Measurements from ENCODE around the gene TTYH1. TPM values are rescaled to one million over a fixed set of nuclear protein-coding genes. Genes with fewer than 3 reads are reported as not detected.
"Not testable (repeated sequence)": the region's sequence is repeated elsewhere in the genome, so short reads cannot be mapped to it uniquely, and the experiment has no call there.

Gene TTYH1
- total RNA-seq, 1 donor from 2014 or later, result not detected

- no peak overlapping the region for H3K27ac Mint-ChIP-seq (ENCODE audit: unreplicated experiment)
- H3K4me1 Mint-ChIP-seq (ENCODE audit: low read depth), result no peaks in the 10 kb centered on the region
- DNase-seq (ENCODE audit: low spot score), result no peak
- no peak overlapping the region for H3K4me3 Mint-ChIP-seq (ENCODE audit: unreplicated experiment)
- H3K27me3 Mint-ChIP-seq (ENCODE audit: low read depth), result peaks cover 7% of the 10 kb centered on the region
- TF ChIP-seq, protein P1, sequence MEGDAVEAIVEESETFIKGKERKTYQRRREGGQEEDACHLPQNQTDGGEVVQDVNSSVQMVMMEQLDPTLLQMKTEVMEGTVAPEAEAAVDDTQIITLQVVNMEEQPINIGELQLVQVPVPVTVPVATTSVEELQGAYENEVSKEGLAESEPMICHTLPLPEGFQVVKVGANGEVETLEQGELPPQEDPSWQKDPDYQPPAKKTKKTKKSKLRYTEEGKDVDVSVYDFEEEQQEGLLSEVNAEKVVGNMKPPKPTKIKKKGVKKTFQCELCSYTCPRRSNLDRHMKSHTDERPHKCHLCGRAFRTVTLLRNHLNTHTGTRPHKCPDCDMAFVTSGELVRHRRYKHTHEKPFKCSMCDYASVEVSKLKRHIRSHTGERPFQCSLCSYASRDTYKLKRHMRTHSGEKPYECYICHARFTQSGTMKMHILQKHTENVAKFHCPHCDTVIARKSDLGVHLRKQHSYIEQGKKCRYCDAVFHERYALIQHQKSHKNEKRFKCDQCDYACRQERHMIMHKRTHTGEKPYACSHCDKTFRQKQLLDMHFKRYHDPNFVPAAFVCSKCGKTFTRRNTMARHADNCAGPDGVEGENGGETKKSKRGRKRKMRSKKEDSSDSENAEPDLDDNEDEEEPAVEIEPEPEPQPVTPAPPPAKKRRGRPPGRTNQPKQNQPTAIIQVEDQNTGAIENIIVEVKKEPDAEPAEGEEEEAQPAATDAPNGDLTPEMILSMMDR (IDR thresholded peaks at IDR 0.05), result no peak
- no peaks in the 10 kb centered on the region for H3K36me3 Mint-ChIP-seq (ENCODE audit: low read depth)
- H3K9me3 Mint-ChIP-seq (ENCODE audit: low read depth), result no peaks in the 10 kb centered on the region
These were observed 41.3 kb upstream of the TTYH1 start for GRCh38 chr19:54373781-54374631.

DNA sequence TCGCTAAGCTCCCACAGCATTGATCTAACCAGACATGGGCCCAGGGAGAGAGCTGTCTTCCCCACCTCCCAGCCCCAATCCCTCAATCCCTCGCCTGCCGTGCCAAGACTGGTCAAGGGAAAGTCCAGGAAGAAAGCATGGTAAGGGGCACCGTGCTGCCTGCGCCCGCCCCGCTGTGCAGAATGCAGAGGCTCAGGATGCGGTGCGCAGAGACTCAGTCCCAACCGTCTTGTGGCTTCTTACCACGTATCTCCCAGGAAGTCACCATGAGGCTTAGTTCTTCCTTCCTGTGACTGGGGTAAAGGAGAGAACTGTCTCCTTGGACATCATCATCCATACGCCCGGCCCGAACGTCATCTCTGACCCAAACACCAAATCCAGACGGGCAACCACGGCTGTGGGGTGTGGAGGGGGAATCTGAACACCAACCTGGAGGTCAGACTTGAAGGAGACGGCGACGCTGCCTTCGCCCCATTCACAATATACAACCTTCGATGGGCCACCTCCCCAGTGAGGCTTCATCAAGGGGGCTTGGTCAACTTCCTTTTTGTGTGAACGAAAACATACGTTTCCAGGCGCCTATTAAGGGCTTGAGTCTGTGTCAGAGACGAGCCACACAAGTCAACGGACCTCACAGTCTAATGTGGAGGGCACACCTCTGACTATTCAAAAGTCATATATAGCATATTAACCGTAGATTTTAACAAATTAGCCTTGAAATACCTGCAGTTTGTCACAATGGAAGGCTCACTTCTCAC lies 39.9 kb upstream of the TTYH1 start:
- not testable (repeated sequence) for H3K27ac Mint-ChIP-seq (ENCODE audit: unreplicated experiment); H3K27me3 Mint-ChIP-seq (ENCODE audit: low read depth); H3K4me1 Mint-ChIP-seq (ENCODE audit: low read depth); H3K4me3 Mint-ChIP-seq (ENCODE audit: unreplicated experiment); H3K36me3 Mint-ChIP-seq (ENCODE audit: low read depth); DNase-seq (ENCODE audit: low spot score); H3K9me3 Mint-ChIP-seq (ENCODE audit: low read depth)

DNA sequence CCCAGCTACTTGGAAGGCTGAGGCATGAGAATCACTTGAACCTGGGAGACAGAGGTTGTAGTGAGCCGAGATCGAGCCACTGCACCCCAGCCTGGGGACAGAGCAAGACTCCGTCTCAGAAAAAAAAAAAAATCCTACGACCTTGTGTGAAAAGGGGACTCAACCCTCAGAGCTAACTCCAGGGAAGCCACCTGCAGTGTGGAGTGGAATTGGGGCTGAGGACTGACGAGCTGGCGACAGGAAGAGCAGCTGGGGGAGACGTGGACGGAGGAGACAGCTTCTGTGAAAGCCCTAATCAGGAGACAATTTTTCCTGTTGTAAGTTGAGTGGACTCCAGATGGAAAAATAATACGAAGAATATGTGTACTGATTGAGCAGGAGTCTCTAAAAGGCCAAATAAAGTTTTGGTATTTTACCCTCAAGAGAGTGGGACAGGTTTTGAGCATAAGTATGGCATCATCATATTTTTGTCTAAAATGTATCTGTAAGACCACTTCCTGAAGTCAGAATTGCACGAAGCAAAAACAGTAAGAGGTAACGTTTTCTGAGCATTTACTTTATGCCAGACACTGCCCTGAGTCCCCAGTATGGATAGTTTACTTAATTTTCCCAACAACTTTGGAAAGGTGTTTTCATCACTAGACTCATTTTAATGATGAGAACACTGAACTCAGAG lies 38.5 kb upstream of the TTYH1 start:
- H3K4me1 Mint-ChIP-seq (ENCODE audit: low read depth), result no peaks in the 10 kb centered on the region
- no peaks in the 10 kb centered on the region for H3K9me3 Mint-ChIP-seq (ENCODE audit: low read depth)
- H3K27ac Mint-ChIP-seq (ENCODE audit: unreplicated experiment), result no peak overlapping the region
- peaks cover 9% of the 10 kb centered on the region for H3K27me3 Mint-ChIP-seq (ENCODE audit: low read depth)
- no peak overlapping the region for H3K4me3 Mint-ChIP-seq (ENCODE audit: unreplicated experiment)
- no peak for DNase-seq (ENCODE audit: low spot score)
- TF ChIP-seq, protein P1 (IDR thresholded peaks at IDR 0.05), result no peak
- no peaks in the 10 kb centered on the region for H3K36me3 Mint-ChIP-seq (ENCODE audit: low read depth)

- Mint-ChIP-seq H3K36me3 (ENCODE audit: low read depth) (no peaks in the 10 kb centered on the region), H3K27me3 (ENCODE audit: low read depth) (peaks cover 9% of the 10 kb centered on the region), H3K27ac (ENCODE audit: unreplicated experiment) (no peak overlapping the region), H3K4me3 (ENCODE audit: unreplicated experiment) (no peak overlapping the region), H3K4me1 (ENCODE audit: low read depth) (no peaks in the 10 kb centered on the region), H3K9me3 (ENCODE audit: low read depth) (no peaks in the 10 kb centered on the region)
- no peak for DNase-seq (ENCODE audit: low spot score)
- TF ChIP-seq, protein P1 (IDR thresholded peaks at IDR 0.05), result no peak
These were observed 36.0 kb upstream of the TTYH1 start for GRCh38 chr19:54379187-54379678.

- no peaks in the 10 kb centered on the region for H3K36me3 Mint-ChIP-seq (ENCODE audit: low read depth)
- no peak for DNase-seq (ENCODE audit: low spot score)
- no peak overlapping the region for H3K27ac Mint-ChIP-seq (ENCODE audit: unreplicated experiment)
- no peaks in the 10 kb centered on the region for H3K4me1 Mint-ChIP-seq (ENCODE audit: low read depth)
- H3K9me3 Mint-ChIP-seq (ENCODE audit: low read depth), result no peaks in the 10 kb centered on the region
- TF ChIP-seq, protein P1 (IDR thresholded peaks at IDR 0.05), result no peak
- H3K27me3 Mint-ChIP-seq (ENCODE audit: low read depth), result peaks cover 17% of the 10 kb centered on the region
- H3K4me3 Mint-ChIP-seq (ENCODE audit: unreplicated experiment), result no peak overlapping the region
These were observed 34.4 kb upstream of the TTYH1 start for GRCh38 chr19:54380897-54381296.

- not testable (repeated sequence) for H3K36me3 Mint-ChIP-seq (ENCODE audit: low read depth); H3K4me3 Mint-ChIP-seq (ENCODE audit: unreplicated experiment); H3K9me3 Mint-ChIP-seq (ENCODE audit: low read depth); DNase-seq (ENCODE audit: low spot score); H3K4me1 Mint-ChIP-seq (ENCODE audit: low read depth); H3K27ac Mint-ChIP-seq (ENCODE audit: unreplicated experiment)
- H3K27me3 Mint-ChIP-seq (ENCODE audit: low read depth), result peaks cover 15% of the 10 kb centered on the region
These were observed 33.2 kb upstream of the TTYH1 start for GRCh38 chr19:54382041-54382440.
